Mucosa of descending colon (tissue), 3 donors: ENCODE data around the gene PVRIG. TPM values are rescaled to one million over a fixed set of nuclear protein-coding genes. Genes with fewer than 3 reads are reported as not detected.
A peak's percentile ranks its signal among the peaks of the same experiment; 100 is the strongest.
"Not testable (repeated sequence)": the region's sequence is repeated elsewhere in the genome, so short reads cannot be mapped to it uniquely, and the experiment has no call there.

Experiments used
- ATAC-seq: fragments of 200-7000 bp; cut with Tn5 transposase; one replicate; pipeline ENCODE4 v1.9.1; 2020; ENCODE audit warnings: mild to moderate bottlenecking, moderate library complexity
- DNase-seq, 3 donors: peaks; one replicate each; pipeline ENCODE4 v3.0.0-alpha.2; 2020
- H3K36me3 ChIP-seq: fragments of 200-600 bp; one replicate; pipeline ENCODE4 v1.8.0; 2021; ENCODE audit warnings: low read depth, mild to moderate bottlenecking
- H3K4me1 ChIP-seq: fragments of 200-600 bp; one replicate; pipeline ENCODE4 v1.8.0; 2021; ENCODE audit warnings: low read depth, mild to moderate bottlenecking
- H3K4me3 ChIP-seq: fragments of 200-600 bp; one replicate; pipeline ENCODE4 v1.8.0; 2021; ENCODE audit warnings: mild to moderate bottlenecking
- H3K9me3 ChIP-seq: fragments of 200-600 bp; one replicate; pipeline ENCODE4 v1.8.0; 2021; ENCODE audit warnings: mild to moderate bottlenecking
- CTCF ChIP-seq: fragments of 200-600 bp; IDR thresholded peaks from one replicate; pipeline ENCODE4 v1.8.0; 2022; ENCODE audit warnings: antibody characterized with exemption, mild to moderate bottlenecking
- intact Hi-C, 2 donors: fragments of 100-400 bp; cut with DNase I in 1 of 2; cut with micrococcal nuclease in 1 of 2; formaldehyde crosslinking; loops; one replicate each; pipeline versions ENCODE4 v1.11.0 to v1.11.1; 2022; cut with DNase I, micrococcal nuclease
- total RNA-seq, 3 donors: library from RNA; stranded (reverse); fragmentation: NEBNext Ultra II Directional in 2 of 3; extraction: Animal tissue kit (Norgen Biotek cat#: 25700) in 2 of 3; gene quantifications; one replicate each; pipeline versions ENCODE4 v1.2.1 to v1.2.4, GENCODE V29; 2021 to 2023
- donor health status: DM: no; HTN: no; CAD: no; lungs with moderate emphysema.
- donor health status: DM: no; HTN: no; CAD: no.
- donor health status: DM: no; HTN: yes; CAD: no.

Gene PVRIG
- total RNA-seq, 3 donors from 2014 or later, result 0.76 to 1.4 TPM; not detected in 1

GRCh38 chr7:100195222-100195621, 24.5 kb upstream of the PVRIG start:
- intact Hi-C loops, result no loop called here
- Histone ChIP-seq H3K4me1 (peaks cover 2% of the 10 kb centered on the region), H3K4me3 (no peak overlapping the region), H3K9me3 (no peaks in the 10 kb centered on the region), H3K36me3 (no peaks in the 10 kb centered on the region)
- no peak for TF ChIP-seq CTCF
- ATAC-seq, result no peak
- no peak for DNase-seq

- H3K4me1 ChIP-seq, ATAC-seq, intact Hi-C loops, H3K36me3 ChIP-seq, H3K9me3 ChIP-seq, DNase-seq, H3K4me3 ChIP-seq: not testable (repeated sequence)
Measured at GRCh38 chr7:100195901-100196322, 23.8 kb upstream of the PVRIG start.

DNA sequence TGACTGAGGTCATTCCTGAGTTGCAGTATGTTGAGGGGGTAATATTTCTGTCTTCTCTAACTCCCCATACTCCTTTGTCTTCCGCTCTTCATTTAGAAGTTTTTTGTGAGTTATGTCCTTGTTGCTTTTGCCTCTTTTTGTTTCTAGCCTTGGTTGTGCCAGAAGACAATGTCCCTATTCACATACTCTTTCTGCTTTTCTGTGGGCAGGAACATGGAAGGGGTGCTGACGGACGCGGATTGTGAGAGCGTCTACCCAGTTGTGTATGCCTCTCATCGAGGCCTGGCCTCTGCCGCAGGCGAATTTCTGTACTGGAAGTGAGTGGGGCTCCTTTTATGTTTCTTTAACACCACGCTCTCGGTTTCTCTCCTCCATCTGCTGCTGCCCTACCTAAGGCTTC, 21.5 kb upstream of the PVRIG start:
- ATAC-seq, result no peak
- no peaks in the 10 kb centered on the region for H3K9me3 ChIP-seq
- intact Hi-C loops, result no loop called here

GRCh38 chr7:100200693-100201092, 19.1 kb upstream of the PVRIG start:
- intact Hi-C loops, result no loop called here
- H3K9me3 ChIP-seq, result no peaks in the 10 kb centered on the region
- ATAC-seq, result peak; percentile 78
- TF ChIP-seq CTCF, result no peak
- H3K4me3 ChIP-seq, result no peak overlapping the region
- DNase-seq, result peak; percentile 59 to 71 (median 60)
- peaks cover 2% of the 10 kb centered on the region for H3K4me1 ChIP-seq
- H3K36me3 ChIP-seq, result no peaks in the 10 kb centered on the region

More for the DNA sequence above, 21.5 kb upstream of the PVRIG start:
- no peaks in the 10 kb centered on the region for H3K36me3 ChIP-seq
- no peak overlapping the region for H3K4me3 ChIP-seq
- H3K4me1 ChIP-seq, result peaks cover 2% of the 10 kb centered on the region
- DNase-seq, result no peak
- TF ChIP-seq CTCF, result no peak

GRCh38 chr7:100204454-100204853, 15.3 kb upstream of the PVRIG start:
- H3K36me3 ChIP-seq, result no peaks in the 10 kb centered on the region
- ATAC-seq, result no peak
- H3K4me3 ChIP-seq, result no peak overlapping the region
- no peaks in the 10 kb centered on the region for H3K9me3 ChIP-seq
- DNase-seq, result no peak
- TF ChIP-seq CTCF, result no peak
- H3K4me1 ChIP-seq, result no peaks in the 10 kb centered on the region
- intact Hi-C loops, result no loop called here

GRCh38 chr7:100208911-100209408, 10.8 kb upstream of the PVRIG start:
- no peak overlapping the region for H3K4me3 ChIP-seq
- H3K36me3 ChIP-seq, result no peaks in the 10 kb centered on the region
- no peaks in the 10 kb centered on the region for H3K9me3 ChIP-seq
- TF ChIP-seq CTCF, result no peak
- ATAC-seq (peak; percentile 71), DNase-seq (peak in 2 of 3 donors; percentile 43 to 59)
- peaks cover 14% of the 10 kb centered on the region for H3K4me1 ChIP-seq
- intact Hi-C loops, result no loop called here
